Stimulated activated CD8-positive, alpha-beta memory T cell treated with anti-CD3 and anti-CD28 coated beads, Interleukin-15, amount 100 ng/mL, for 24 hours (primary cell): ENCODE results near the gene USP32.
"Not testable (repeated sequence)": the region's sequence is repeated elsewhere in the genome, so short reads cannot be mapped to it uniquely, and the experiment has no call there.

Source experiments
- DNase-seq: peaks from one replicate; pipeline ENCODE4 v3.0.0-alpha.2; 2020; ENCODE audit warnings: low read depth

Gene USP32

GRCh38 chr17:60330731-60331130 is 61.2 kb downstream of the USP32 start:
- DNase-seq, result no peak

DNA sequence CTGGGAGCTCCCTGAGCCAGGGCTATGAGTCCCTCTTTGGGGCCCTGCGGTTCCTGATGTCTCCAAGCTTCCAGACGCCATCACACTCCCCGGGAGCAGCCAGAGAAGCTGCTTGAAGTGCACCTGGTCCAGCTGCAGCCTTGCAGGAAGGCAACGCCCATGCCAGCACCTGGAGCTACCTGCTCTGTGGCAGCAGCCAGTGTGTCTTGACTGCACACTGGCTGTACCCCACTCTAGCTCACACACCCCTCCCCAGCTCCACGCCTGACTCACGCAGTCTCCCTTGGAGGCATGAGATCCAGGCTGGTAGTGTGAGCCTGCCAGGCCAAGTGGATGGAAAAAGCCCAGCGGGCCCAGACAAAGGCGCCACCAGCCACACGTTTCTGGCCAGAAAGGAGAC is 63.3 kb downstream of the USP32 start:
- DNase-seq, result no peak

GRCh38 chr17:60327901-60328273 is 64.0 kb downstream of the USP32 start:
- no peak for DNase-seq

DNA sequence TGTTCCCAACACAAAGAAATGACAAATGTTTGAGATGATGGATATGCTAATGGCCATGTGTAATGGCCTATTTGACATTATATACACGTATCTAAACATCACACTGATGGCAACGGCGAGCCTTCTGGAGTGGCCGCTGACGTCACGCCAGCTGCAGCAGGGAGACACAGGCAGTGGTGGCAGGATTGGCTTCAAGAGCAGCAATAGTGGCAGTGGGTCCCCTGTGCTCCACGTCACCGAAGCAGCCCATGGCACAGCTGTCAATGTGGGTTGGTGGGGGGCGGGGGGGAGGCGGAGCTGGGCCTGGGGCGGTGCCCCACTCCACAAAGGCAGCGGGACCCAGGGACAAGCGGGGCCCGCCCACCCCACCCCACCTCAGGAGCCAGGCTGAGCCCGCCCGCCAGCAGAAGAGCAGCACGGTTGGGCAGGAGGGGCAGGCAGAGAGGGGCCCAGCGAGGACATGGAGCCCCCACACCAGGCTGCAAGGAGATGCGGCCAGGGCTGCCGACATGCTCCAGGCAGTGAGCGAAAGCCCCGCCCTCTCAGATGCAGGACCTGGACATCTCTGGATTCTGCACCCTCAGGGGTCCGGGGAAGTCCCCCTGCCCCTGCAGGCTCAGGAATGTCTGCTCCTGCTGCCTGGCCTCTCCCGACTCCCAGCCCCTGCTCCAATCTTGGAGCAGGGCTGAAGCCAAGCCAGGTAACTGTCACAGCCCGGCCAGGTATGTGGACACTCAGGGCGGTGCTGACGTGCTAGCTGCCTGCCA is 64.6 kb downstream of the USP32 start:
- no peak for DNase-seq

DNA sequence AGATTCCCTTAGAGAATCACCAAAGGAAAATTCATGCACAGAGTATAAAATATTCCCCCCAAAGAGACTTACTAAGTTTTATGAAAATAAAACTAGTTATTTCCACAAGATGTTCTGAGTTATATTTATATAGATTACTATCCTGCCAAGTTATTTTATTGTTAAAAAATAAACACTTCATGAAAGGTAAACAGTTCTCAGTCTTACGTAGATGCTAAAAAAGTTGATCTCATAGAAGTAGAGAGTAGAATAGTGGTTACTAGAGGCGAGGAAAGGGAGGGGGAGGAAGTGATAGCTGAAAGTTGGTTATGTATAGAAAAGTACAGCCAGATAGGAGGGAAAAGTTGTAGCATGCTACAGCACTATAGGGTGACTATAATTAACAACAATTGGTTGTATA is 65.2 kb downstream of the USP32 start:
- no peak for DNase-seq

GRCh38 chr17:60325730-60326524 is 66.0 kb downstream of the USP32 start:
- DNase-seq, result no peak

- DNase-seq, result no peak
Observed at GRCh38 chr17:60323754-60324153, 68.2 kb downstream of the USP32 start.

DNA sequence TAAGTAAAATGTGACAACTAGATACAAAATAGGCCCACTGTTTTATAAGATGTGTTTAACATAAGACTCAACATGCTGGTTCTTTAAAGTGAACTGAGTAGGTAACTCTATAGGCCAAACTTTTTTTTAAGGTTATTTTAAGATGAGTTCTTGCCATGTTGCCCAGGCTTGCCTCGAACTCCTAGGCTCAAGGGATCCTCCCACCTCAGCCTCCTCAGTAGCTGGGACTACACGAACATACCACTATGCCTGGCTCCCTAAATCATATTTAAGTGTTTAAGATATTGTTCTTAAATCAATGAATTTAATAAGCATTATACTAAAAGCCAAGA is 69.9 kb downstream of the USP32 start:
- no peak for DNase-seq

DNA sequence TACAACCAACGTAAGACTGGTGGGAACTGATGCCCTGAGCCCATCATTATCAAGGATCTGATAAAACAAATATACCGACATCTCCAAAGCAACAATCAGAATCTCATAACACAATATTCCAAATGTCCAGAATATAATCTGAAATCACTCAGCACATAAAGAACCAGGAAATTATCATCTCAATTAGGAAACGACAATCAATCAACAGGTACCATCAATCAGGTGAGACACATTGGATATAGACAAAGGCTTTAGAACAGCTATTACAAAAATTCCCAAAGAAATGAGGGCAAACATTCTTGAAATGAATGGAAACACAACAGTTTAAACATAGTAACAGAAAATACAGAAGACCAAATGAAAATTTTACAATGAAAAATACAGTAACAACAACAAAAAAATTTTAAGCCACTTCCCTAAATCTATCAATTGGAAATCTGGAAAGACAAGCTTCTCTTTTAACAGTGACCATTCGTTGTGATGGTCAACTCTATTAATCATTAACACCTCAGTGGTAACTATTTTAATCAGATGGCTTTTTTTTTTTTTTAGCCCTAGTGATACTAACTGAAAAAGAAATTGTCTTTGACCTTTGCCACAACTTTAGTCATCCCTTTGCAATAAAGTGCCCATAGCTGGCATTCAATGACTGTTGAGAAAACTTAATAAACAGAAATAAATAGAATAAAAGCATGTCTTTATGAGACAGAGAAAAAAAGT is 70.4 kb downstream of the USP32 start:
- DNase-seq, result no peak

DNA sequence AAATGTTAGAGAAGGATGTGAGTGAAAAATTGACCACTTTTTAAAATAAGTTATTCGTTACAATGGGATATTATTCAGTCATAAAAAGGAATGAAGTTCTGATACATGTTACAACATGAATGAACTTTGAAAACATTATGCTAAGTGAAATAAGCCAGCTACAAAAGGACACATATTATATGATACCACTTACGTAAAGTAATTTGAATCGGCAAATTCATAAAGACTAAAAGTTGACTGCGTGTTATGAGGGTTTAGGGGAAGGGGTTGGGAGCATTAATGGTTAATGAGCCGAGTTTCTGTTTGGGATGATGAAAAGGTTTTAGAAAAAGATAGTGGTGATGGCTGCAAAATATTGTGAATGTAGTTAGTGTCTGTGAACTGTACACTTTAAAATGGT is 73.1 kb downstream of the USP32 start:
- no peak for DNase-seq

DNA sequence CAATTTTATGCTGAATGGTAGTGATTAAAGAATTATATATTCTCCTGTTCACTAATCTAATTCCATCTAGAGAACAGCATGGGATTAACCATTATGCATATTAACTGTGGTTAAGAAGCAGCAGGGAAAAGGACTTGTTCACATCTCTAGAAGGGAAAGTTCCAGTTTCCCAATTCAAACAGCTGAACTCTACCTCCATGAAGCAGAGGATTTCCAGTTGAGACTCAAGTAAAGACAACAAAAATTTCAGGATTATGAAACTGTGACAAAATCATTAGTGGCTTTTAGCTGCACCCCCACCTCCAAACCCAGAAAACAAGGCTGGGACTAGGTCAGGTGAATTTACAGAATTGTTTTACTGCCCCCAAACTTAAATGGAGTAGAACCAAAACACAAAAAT is 73.6 kb downstream of the USP32 start:
- no peak for DNase-seq

- no peak for DNase-seq
Observed at GRCh38 chr17:60315650-60316049, 76.3 kb downstream of the USP32 start.

GRCh38 chr17:60314900-60315299 is 77.0 kb downstream of the USP32 start:
- not testable (repeated sequence) for DNase-seq

DNA sequence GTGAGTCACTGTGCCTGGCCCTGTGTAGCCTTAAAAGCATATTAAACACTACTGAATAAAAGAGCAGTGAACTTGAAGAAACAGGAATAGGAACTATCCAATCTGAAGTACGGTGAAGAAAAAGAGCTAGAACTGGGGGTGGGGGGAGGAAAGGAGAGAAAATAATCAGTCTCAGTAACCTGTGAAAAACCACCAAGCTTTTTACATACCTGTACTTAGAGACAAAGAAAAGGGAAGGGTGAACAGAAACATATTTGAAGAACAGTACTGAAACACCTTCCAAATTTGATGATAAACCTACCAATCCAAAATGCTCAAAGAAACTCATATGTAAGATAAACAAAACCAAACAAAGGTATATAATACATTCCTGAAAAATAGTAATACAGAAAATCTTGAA is 77.5 kb downstream of the USP32 start:
- no peak for DNase-seq

- DNase-seq, result no peak
Observed at GRCh38 chr17:60311936-60312335, 80.0 kb downstream of the USP32 start.

- no peak for DNase-seq
Observed at GRCh38 chr17:60311186-60311585, 80.7 kb downstream of the USP32 start.

GRCh38 chr17:60305141-60305540 is 86.8 kb downstream of the USP32 start:
- DNase-seq, result no peak

- no peak for DNase-seq
Observed at GRCh38 chr17:60304502-60304901, 87.4 kb downstream of the USP32 start.

- DNase-seq, result no peak
Observed at GRCh38 chr17:60303406-60304099, 88.4 kb downstream of the USP32 start.

GRCh38 chr17:60301649-60302048 is 90.3 kb downstream of the USP32 start:
- no peak for DNase-seq

DNA sequence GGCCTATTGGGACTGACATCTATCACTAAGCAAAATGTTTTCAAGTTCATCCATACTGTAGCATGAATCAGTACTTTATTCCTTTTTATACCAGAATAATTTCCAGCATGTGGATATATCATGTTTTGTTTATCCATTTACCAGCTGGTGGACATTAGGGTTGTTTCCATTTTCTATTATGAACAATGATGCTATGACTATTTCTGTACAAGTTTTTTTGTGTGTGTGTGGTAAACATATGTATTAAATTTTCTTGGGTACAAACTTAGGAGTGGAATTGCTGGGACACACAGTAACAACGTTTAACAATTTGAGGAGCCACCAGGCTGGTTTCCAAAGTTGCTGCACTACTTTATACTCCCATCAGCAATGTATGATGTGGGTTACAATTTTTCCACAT is 91.0 kb downstream of the USP32 start:
- no peak for DNase-seq

- no peak for DNase-seq
Observed at GRCh38 chr17:60300011-60300410, 91.9 kb downstream of the USP32 start.
